Measurements from ENCODE around the gene GADD45A.

Gene GADD45A

DNA sequence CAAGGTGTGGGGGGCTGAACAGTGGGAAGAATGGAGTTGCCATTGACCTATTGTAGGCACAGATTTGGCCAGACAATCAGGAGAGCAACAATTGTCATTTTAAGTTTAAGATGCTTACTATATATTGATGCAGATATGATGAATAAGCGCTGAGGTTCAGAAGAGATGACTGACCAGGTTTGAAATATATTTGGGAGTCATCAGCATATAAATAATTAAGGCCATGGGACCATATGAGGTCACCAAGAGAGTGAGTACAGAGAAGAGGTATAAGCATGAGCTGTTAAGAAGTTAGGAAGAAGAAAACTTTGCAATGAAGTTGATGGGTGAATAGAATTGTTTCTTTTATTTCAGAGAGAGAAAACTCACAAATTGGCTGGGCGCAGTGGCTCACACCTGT is 4.5 kb upstream of the GADD45A start:
- Mint-ChIP-seq H3K4me3 (no peak overlapping the region), H3K9me3 (no peaks in the 10 kb centered on the region), H3K27ac (peak overlapping the region; percentile 15), H3K27me3 (no peaks in the 10 kb centered on the region), H3K36me3 (peaks cover 2% of the 10 kb centered on the region), H3K4me1 (peaks cover 38% of the 10 kb centered on the region)

DNA sequence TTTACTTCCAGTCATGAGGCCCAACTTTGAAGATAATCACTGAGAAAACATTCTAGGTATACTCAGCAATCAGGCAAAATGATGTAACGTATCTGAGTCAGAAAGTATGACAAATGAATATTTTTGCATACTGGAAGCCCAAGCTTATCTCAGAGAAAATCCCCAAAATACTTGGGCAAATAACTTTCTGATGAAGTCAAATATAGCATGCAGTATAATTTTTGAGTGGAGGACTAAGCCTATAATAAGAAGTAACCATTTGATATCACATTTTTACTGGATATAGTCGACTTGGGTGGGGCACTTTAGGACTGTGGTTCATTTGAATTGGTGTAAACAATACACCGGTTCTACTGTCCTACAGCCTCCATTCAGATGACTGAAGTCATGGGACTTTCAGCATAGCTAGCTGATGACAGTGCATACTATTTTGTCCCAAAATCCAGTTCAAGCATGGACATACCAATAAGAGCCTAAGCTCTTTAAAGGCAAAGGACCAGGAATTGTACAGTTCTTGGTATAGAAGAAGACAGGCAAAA is 2.3 kb upstream of the GADD45A start:
- peaks cover 47% of the 10 kb centered on the region for H3K4me1 Mint-ChIP-seq
- no peaks in the 10 kb centered on the region for H3K27me3 Mint-ChIP-seq
- no peaks in the 10 kb centered on the region for H3K9me3 Mint-ChIP-seq
- H3K36me3 Mint-ChIP-seq: peaks cover 10% of the 10 kb centered on the region
- H3K4me3 Mint-ChIP-seq: peak overlapping the region; percentile 51
- H3K27ac Mint-ChIP-seq: peak overlapping the region; percentile 89

- Mint-ChIP-seq H3K9me3 (no peaks in the 10 kb centered on the region), H3K27me3 (no peaks in the 10 kb centered on the region), H3K36me3 (peaks cover 13% of the 10 kb centered on the region), H3K4me3 (peak overlapping the region; percentile 98), H3K27ac (peak overlapping the region; percentile 98), H3K4me1 (peaks cover 52% of the 10 kb centered on the region)
Observed at GRCh38 chr1:67683316-67683715, 1.7 kb upstream of the GADD45A start.

DNA sequence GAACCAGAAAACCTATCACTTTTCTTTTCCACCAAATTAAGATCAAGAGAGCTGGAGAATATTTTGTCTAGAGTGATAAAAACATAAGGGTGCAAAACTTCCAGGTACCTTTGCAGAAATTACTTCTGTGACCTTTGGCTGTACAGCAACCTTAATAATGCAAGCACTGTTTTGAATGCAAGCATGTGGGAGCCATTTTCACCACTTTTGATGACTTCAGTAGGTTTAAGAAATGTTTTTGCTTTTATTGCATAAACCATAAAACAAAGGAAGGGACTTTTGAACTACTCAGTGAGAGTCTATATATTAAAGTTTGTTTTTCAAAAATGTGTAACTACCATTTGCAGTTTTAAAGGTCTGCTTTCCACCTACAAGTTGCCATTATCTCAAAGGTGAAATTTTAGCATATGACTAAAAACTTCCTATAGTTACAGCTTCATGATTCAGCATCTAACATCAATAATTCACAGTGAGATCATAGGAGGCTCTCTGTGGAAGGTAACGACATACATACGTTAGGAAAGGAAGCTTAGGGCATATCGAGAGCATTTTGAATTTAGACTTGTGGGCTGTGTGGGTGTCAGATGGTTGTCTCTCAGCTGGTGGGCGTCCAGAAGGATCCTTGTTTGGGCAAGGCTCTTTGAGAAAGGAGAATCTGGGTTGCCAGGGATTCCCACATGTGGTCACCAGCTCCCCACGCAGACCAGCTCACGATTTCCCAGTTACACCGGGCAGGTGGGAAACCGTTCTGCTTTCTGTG is 1.1 kb upstream of the GADD45A start:
- peak overlapping the region; percentile 98 for H3K4me3 Mint-ChIP-seq
- peaks cover 56% of the 10 kb centered on the region for H3K4me1 Mint-ChIP-seq
- no peaks in the 10 kb centered on the region for H3K9me3 Mint-ChIP-seq
- H3K27ac Mint-ChIP-seq: peak overlapping the region; percentile 98
- peaks cover 19% of the 10 kb centered on the region for H3K36me3 Mint-ChIP-seq
- no peaks in the 10 kb centered on the region for H3K27me3 Mint-ChIP-seq

DNA sequence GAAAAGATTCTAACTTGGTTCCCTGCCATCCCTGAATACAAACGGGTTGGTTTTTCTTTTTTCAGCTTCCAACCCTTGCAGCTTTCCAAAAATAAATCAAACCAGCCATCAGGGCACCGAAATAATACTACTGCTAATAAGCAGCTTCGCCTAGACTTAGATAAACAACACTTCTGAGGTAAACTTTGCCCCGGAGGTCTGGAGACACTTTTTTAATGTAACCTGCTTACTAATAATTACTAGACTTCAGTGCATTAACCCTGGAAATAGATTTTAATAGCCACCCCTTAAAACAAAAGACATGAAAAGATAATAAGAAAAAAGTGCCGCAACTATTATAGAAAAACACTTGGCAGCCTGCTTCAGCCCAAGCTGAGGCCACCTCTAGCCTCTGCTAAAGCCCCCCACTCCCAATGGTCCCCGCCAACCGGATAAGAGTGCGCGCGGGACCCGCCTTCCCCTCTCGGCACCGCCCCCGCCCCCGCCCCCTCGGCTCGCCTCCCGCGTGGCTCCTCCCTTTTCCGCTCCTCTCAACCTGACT is 405 bp upstream of the GADD45A start:
- no peaks in the 10 kb centered on the region for H3K27me3 Mint-ChIP-seq
- peak overlapping the region; percentile 98 for H3K4me3 Mint-ChIP-seq
- H3K27ac Mint-ChIP-seq: peak overlapping the region; percentile 98
- H3K9me3 Mint-ChIP-seq: no peaks in the 10 kb centered on the region
- peaks cover 24% of the 10 kb centered on the region for H3K36me3 Mint-ChIP-seq
- peaks cover 61% of the 10 kb centered on the region for H3K4me1 Mint-ChIP-seq

DNA sequence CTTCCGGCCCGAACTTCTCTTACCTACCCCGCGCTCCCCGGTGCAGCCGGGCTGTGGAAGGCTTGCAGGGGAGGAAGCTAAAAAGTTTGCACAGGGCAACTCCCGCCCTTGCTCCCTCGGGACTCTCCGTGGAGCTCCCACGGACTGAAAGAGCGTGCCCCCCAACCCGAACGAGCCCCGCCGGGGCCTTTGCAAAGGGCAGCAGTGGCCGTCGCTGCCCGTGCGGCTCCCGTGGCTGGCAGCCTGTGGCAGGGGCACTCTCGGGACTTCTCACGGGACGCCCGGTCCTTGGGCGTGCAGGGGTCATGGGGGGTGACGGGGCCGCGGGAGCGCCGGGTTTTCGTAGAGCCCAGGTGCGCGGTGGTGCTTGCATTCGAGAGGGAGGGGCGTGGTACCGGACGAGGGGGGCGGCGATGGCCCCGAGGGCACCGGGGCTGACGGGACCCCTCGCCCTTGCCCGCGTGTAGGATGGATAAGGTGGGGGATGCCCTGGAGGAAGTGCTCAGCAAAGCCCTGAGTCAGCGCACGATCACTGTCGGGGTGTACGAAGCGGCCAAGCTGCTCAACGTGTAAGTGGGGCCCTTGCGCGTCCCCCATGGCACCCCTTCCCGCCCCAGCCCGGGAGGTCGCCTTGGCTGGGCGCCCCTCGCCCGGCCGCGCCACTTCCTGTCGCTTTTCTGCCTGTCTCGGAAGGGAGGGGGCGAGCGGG is 711 bp downstream of the GADD45A start:
- peaks cover 61% of the 10 kb centered on the region for H3K4me1 Mint-ChIP-seq
- H3K9me3 Mint-ChIP-seq: no peaks in the 10 kb centered on the region
- H3K4me3 Mint-ChIP-seq: peak overlapping the region; percentile 98
- peaks cover 24% of the 10 kb centered on the region for H3K36me3 Mint-ChIP-seq
- H3K27me3 Mint-ChIP-seq: no peaks in the 10 kb centered on the region
- peak overlapping the region; percentile 82 for H3K27ac Mint-ChIP-seq

GRCh38 chr1:67686267-67687197 is 1.5 kb downstream of the GADD45A start:
- Mint-ChIP-seq H3K27me3 (no peaks in the 10 kb centered on the region), H3K4me3 (peak overlapping the region; percentile 98), H3K4me1 (peaks cover 57% of the 10 kb centered on the region), H3K9me3 (no peaks in the 10 kb centered on the region), H3K36me3 (peaks cover 26% of the 10 kb centered on the region), H3K27ac (peak overlapping the region; percentile 98)

DNA sequence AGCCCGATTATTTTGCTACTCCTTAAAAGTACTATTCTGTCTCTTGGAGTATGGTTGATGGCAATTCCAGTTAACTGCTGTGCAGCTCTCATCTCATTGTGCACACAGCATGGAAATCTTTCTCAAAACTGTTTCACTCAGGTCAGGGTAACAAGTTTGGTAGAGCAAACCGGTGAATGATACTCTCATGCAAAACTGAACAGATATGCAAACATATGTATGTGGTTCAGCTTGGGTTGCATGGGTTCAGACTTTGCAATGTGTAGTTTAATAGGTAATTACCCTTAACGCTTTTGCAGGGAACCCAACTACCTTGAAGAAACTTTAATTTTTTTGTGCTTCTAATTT is 2.2 kb downstream of the GADD45A start:
- Mint-ChIP-seq H3K27me3 (no peaks in the 10 kb centered on the region), H3K27ac (peak overlapping the region; percentile 98), H3K9me3 (no peaks in the 10 kb centered on the region), H3K4me3 (peak overlapping the region; percentile 98), H3K36me3 (peaks cover 26% of the 10 kb centered on the region), H3K4me1 (peaks cover 54% of the 10 kb centered on the region)

- Mint-ChIP-seq H3K36me3 (peaks cover 26% of the 10 kb centered on the region), H3K27ac (peak overlapping the region; percentile 4), H3K9me3 (no peaks in the 10 kb centered on the region), H3K4me3 (peak overlapping the region; percentile 98), H3K27me3 (no peaks in the 10 kb centered on the region), H3K4me1 (peaks cover 49% of the 10 kb centered on the region)
Observed at GRCh38 chr1:67687649-67688048, 2.6 kb downstream of the GADD45A start.

GRCh38 chr1:67688526-67689219 is 3.7 kb downstream of the GADD45A start:
- Mint-ChIP-seq H3K27ac (no peak overlapping the region), H3K4me3 (peak overlapping the region; percentile 82)

GRCh38 chr1:67689267-67690017 is 4.4 kb downstream of the GADD45A start:
- Mint-ChIP-seq H3K27me3 (no peaks in the 10 kb centered on the region), H3K4me3 (peak overlapping the region; percentile 82), H3K4me1 (peaks cover 32% of the 10 kb centered on the region), H3K36me3 (peaks cover 26% of the 10 kb centered on the region), H3K9me3 (no peaks in the 10 kb centered on the region), H3K27ac (peak overlapping the region; percentile 55)

More at GRCh38 chr1:67688526-67689219, 3.7 kb downstream of the GADD45A start:
- Mint-ChIP-seq H3K36me3 (peaks cover 26% of the 10 kb centered on the region), H3K4me1 (peaks cover 40% of the 10 kb centered on the region), H3K27me3 (no peaks in the 10 kb centered on the region), H3K9me3 (no peaks in the 10 kb centered on the region)

GRCh38 chr1:67690018-67690363 is 5.0 kb downstream of the GADD45A start:
- no peak overlapping the region for H3K4me3 Mint-ChIP-seq
- H3K27me3 Mint-ChIP-seq: no peaks in the 10 kb centered on the region
- H3K36me3 Mint-ChIP-seq: peaks cover 25% of the 10 kb centered on the region
- H3K4me1 Mint-ChIP-seq: peaks cover 26% of the 10 kb centered on the region
- no peak overlapping the region for H3K27ac Mint-ChIP-seq
- no peaks in the 10 kb centered on the region for H3K9me3 Mint-ChIP-seq

- Mint-ChIP-seq H3K9me3 (no peaks in the 10 kb centered on the region), H3K36me3 (peaks cover 24% of the 10 kb centered on the region), H3K4me1 (peaks cover 25% of the 10 kb centered on the region), H3K27me3 (no peaks in the 10 kb centered on the region), H3K27ac (no peak overlapping the region), H3K4me3 (no peak overlapping the region)
Observed at GRCh38 chr1:67690411-67690810, 5.4 kb downstream of the GADD45A start.

- Mint-ChIP-seq H3K27me3 (no peaks in the 10 kb centered on the region), H3K27ac (no peak overlapping the region), H3K4me1 (peaks cover 22% of the 10 kb centered on the region), H3K36me3 (peaks cover 21% of the 10 kb centered on the region), H3K9me3 (no peaks in the 10 kb centered on the region), H3K4me3 (no peak overlapping the region)
Observed at GRCh38 chr1:67691712-67692111, 6.7 kb downstream of the GADD45A start.
